CD8-positive, alpha-beta memory T cell (primary cell): ENCODE measurements around the gene MRLN. TPM values are rescaled to one million over a fixed set of nuclear protein-coding genes. Genes with fewer than 3 reads are reported as not detected.
"Not testable (repeated sequence)": the region's sequence is repeated elsewhere in the genome, so short reads cannot be mapped to it uniquely, and the experiment has no call there.

Experiments
- CTCF ChIA-PET: fragments of 350-600 bp; sonication (Branson Sonifier 250); formaldehyde crosslinking; loops from one replicate; lab custom pipeline; 2021; ENCODE audit warnings: antibody characterized with exemption; lab: Charles Lee
- POLR2A ChIA-PET: fragments of 350-600 bp; sonication (Branson Sonifier 250); formaldehyde crosslinking; loops from one replicate; lab custom pipeline; 2021; ENCODE audit warnings: antibody characterized with exemption; lab: Charles Lee
- DNase-seq, 5 donors: peaks; one replicate each; pipeline versions ENCODE4 v3.0.0 to v3.0.0-alpha.2; 2020 to 2022; ENCODE audit warnings: mixed read lengths in 1 of 5
- H3K27ac ChIP-seq: one replicate; pipeline ENCODE4 v1.7.0; 2013; ENCODE audit warnings: low read depth, mild to moderate bottlenecking, low read length, moderate library complexity
- H3K27me3 ChIP-seq: 2 replicates; pipeline ENCODE4 v1.7.0; 2013; ENCODE audit warnings: low read length, mild to moderate bottlenecking; ENCODE audit not compliant: insufficient read depth, poor library complexity, severe bottlenecking
- H3K36me3 ChIP-seq: 2 replicates; pipeline ENCODE4 v1.7.0; 2013; ENCODE audit warnings: mild to moderate bottlenecking, low read length, moderate library complexity; ENCODE audit not compliant: insufficient read depth
- H3K4me1 ChIP-seq: 2 replicates; pipeline ENCODE4 v1.7.0; 2013; ENCODE audit warnings: mild to moderate bottlenecking, low read length, moderate library complexity; ENCODE audit not compliant: insufficient read depth
- H3K4me3 ChIP-seq: 2 replicates; pipeline ENCODE4 v1.7.0; 2013; ENCODE audit warnings: mild to moderate bottlenecking, low read length
- H3K9me3 ChIP-seq: 2 replicates; pipeline ENCODE4 v1.7.0; 2013; ENCODE audit warnings: mild to moderate bottlenecking, low read length
- H3K27ac Mint-ChIP-seq, 8 donors: one replicate each; pipeline ENCODE4 v1.8.0; 2020 to 2021; ENCODE audit warnings: mixed read lengths in 8 of 8, mild to moderate bottlenecking in 6 of 8, inconsistent platforms in 3 of 8, moderate library complexity in 3 of 8
- H3K27me3 Mint-ChIP-seq, 2 donors: one replicate each; pipeline ENCODE4 v1.8.0; 2020 to 2021; ENCODE audit warnings: mixed read lengths in 2 of 2, mild to moderate bottlenecking in 1 of 2, moderate library complexity in 1 of 2
- H3K36me3 Mint-ChIP-seq, 3 donors: one replicate each; pipeline ENCODE4 v1.8.0; 2020 to 2021; ENCODE audit warnings: mixed read lengths in 3 of 3, inconsistent platforms in 1 of 3, mild to moderate bottlenecking in 1 of 3
- H3K4me1 Mint-ChIP-seq, 3 donors: one replicate each; pipeline ENCODE4 v1.8.0; 2020 to 2021; ENCODE audit warnings: mixed read lengths in 3 of 3, inconsistent platforms in 1 of 3, mild to moderate bottlenecking in 1 of 3
- H3K4me3 Mint-ChIP-seq, 7 donors: one replicate each; pipeline ENCODE4 v1.8.0; 2020 to 2021; ENCODE audit warnings: mixed read lengths in 7 of 7, mild to moderate bottlenecking in 6 of 7, moderate library complexity in 4 of 7, inconsistent platforms in 2 of 7
- H3K9me3 Mint-ChIP-seq, 5 donors: one replicate each; pipeline ENCODE4 v1.8.0; 2020 to 2022; ENCODE audit warnings: mixed read lengths in 5 of 5, mild to moderate bottlenecking in 3 of 5, moderate library complexity in 2 of 5, inconsistent platforms in 1 of 5
- polyA plus RNA-seq: library from polyadenylated mRNA; unstranded; fragments of 300-500 nt; fragmentation: Illumina TruSeq; gene quantifications from one replicate; pipeline ENCODE4 v1.2.3, GENCODE V29; 2021
- total RNA-seq, 2 experiments: library from RNA; stranded (reverse); gene quantifications; one replicate each; pipeline ENCODE4 v1.2.3, GENCODE V29; 2021

MRLN gene
- not detected for total RNA-seq
- not detected for polyA plus RNA-seq

GRCh38 chr10:59753267-59753666 lies at the start of gene MRLN:
Gene MRLN (minus strand): TSS chr10:59753455.
- Histone ChIP-seq H3K9me3 (no peaks in the 10 kb centered on the region), H3K4me1 (no peaks in the 10 kb centered on the region), H3K27me3 (no peaks in the 10 kb centered on the region), H3K4me3 (no peak within 1 kb of the TSS), H3K27ac (no peak within 1 kb of the TSS), H3K36me3 (no peaks in the 10 kb centered on the region)
- ChIA-PET CTCF (no interaction called here), POLR2A (no interaction called here)
- H3K9me3 Mint-ChIP-seq = no peaks in the 10 kb centered on the region
- no peaks in the 10 kb centered on the region for H3K4me1 Mint-ChIP-seq
- DNase-seq = no peak
- no peaks in the 10 kb centered on the region for H3K36me3 Mint-ChIP-seq
- no peak within 1 kb of the TSS for H3K4me3 Mint-ChIP-seq
- no peak within 1 kb of the TSS for H3K27ac Mint-ChIP-seq
- peaks cover 0 to 23% of the 10 kb centered on the region in 2 donors for H3K27me3 Mint-ChIP-seq

- no peaks in the 10 kb centered on the region for H3K27me3 ChIP-seq
- CTCF ChIA-PET = no interaction called here
- H3K27ac ChIP-seq = no peak overlapping the region
- H3K36me3 ChIP-seq = peaks cover 31% of the 10 kb centered on the region
- Mint-ChIP-seq H3K9me3 (no peaks in the 10 kb centered on the region), H3K4me1 (no peaks in the 10 kb centered on the region), H3K27me3 (no peaks in the 10 kb centered on the region), H3K4me3 (no peak overlapping the region), H3K27ac (peak overlapping the region in 1 of 8 donors; percentile 5), H3K36me3 (peaks cover 22 to 86% (median 42%) of the 10 kb centered on the region in 3 donors)
- DNase-seq = no peak
- H3K4me1 ChIP-seq = no peaks in the 10 kb centered on the region
- H3K4me3 ChIP-seq = no peak overlapping the region
- POLR2A ChIA-PET = no interaction called here
- H3K9me3 ChIP-seq = no peaks in the 10 kb centered on the region
These were observed 47.9 kb upstream of the MRLN start for GRCh38 chr10:59801171-59801570.

GRCh38 chr10:59799421-59799820 lies 46.2 kb upstream of the MRLN start:
- ChIA-PET POLR2A (no interaction called here), CTCF (interaction anchor here (2.0 kb wide), 1 partner anchor 10 kb away, joined by 5 read pairs; no protein-coding TSS in a partner anchor)
- no peaks in the 10 kb centered on the region for H3K27me3 Mint-ChIP-seq
- no peak for DNase-seq
- no peak overlapping the region for H3K27ac Mint-ChIP-seq
- H3K9me3 Mint-ChIP-seq = no peaks in the 10 kb centered on the region
- no peaks in the 10 kb centered on the region for H3K4me1 Mint-ChIP-seq
- H3K4me1 ChIP-seq = no peaks in the 10 kb centered on the region
- no peaks in the 10 kb centered on the region for H3K9me3 ChIP-seq
- no peak overlapping the region for H3K4me3 Mint-ChIP-seq
- no peaks in the 10 kb centered on the region for H3K27me3 ChIP-seq
- no peak overlapping the region for H3K4me3 ChIP-seq
- peaks cover 26% of the 10 kb centered on the region for H3K36me3 ChIP-seq
- H3K36me3 Mint-ChIP-seq = peaks cover 32 to 86% (median 34%) of the 10 kb centered on the region in 3 donors
- H3K27ac ChIP-seq = no peak overlapping the region

GRCh38 chr10:59793919-59794318 lies 40.7 kb upstream of the MRLN start:
- CTCF ChIA-PET = no interaction called here

GRCh38 chr10:59792812-59793211 lies 39.6 kb upstream of the MRLN start:
- Histone ChIP-seq H3K4me1 (no peaks in the 10 kb centered on the region), H3K36me3 (peaks cover 33% of the 10 kb centered on the region), H3K27ac (no peak overlapping the region), H3K4me3 (no peak overlapping the region), H3K27me3 (no peaks in the 10 kb centered on the region), H3K9me3 (no peaks in the 10 kb centered on the region)
- H3K4me1 Mint-ChIP-seq = no peaks in the 10 kb centered on the region
- peaks cover 33 to 87% (median 38%) of the 10 kb centered on the region in 3 donors for H3K36me3 Mint-ChIP-seq
- POLR2A ChIA-PET = no interaction called here
- no peak for DNase-seq
- H3K27me3 Mint-ChIP-seq = no peaks in the 10 kb centered on the region
- H3K9me3 Mint-ChIP-seq = no peaks in the 10 kb centered on the region
- CTCF ChIA-PET = no interaction called here
- H3K4me3 Mint-ChIP-seq = no peak overlapping the region
- no peak overlapping the region for H3K27ac Mint-ChIP-seq

More at GRCh38 chr10:59793919-59794318, 40.7 kb upstream of the MRLN start:
- peaks cover 36% of the 10 kb centered on the region for H3K36me3 ChIP-seq
- H3K27ac ChIP-seq = no peak overlapping the region
- Mint-ChIP-seq H3K36me3 (peaks cover 38 to 87% (median 38%) of the 10 kb centered on the region in 3 donors), H3K9me3 (no peaks in the 10 kb centered on the region), H3K4me3 (no peak overlapping the region), H3K27me3 (no peaks in the 10 kb centered on the region), H3K4me1 (no peaks in the 10 kb centered on the region), H3K27ac (peak overlapping the region in 1 of 8 donors; percentile 54)
- no peaks in the 10 kb centered on the region for H3K27me3 ChIP-seq
- POLR2A ChIA-PET = no interaction called here
- no peak for DNase-seq
- no peak overlapping the region for H3K4me3 ChIP-seq
- no peaks in the 10 kb centered on the region for H3K4me1 ChIP-seq
- H3K9me3 ChIP-seq = no peaks in the 10 kb centered on the region

- DNase-seq = no peak
- H3K4me3 ChIP-seq = no peak overlapping the region
- H3K4me1 ChIP-seq = no peaks in the 10 kb centered on the region
- H3K36me3 ChIP-seq = peaks cover 31% of the 10 kb centered on the region
- no peaks in the 10 kb centered on the region for H3K27me3 ChIP-seq
- Mint-ChIP-seq H3K36me3 (peaks cover 28 to 79% (median 31%) of the 10 kb centered on the region in 3 donors), H3K27ac (no peak overlapping the region), H3K9me3 (no peaks in the 10 kb centered on the region), H3K4me1 (no peaks in the 10 kb centered on the region), H3K27me3 (no peaks in the 10 kb centered on the region), H3K4me3 (no peak overlapping the region)
- H3K9me3 ChIP-seq = no peaks in the 10 kb centered on the region
- CTCF ChIA-PET = no interaction called here
- POLR2A ChIA-PET = no interaction called here
- no peak overlapping the region for H3K27ac ChIP-seq
These were observed 38.3 kb upstream of the MRLN start for GRCh38 chr10:59791601-59792000.

- peaks cover 26% of the 10 kb centered on the region for H3K36me3 ChIP-seq
- H3K9me3 Mint-ChIP-seq, DNase-seq, H3K4me1 Mint-ChIP-seq, CTCF ChIA-PET, H3K4me3 ChIP-seq, H3K27me3 ChIP-seq, H3K4me1 ChIP-seq, H3K27ac ChIP-seq, H3K9me3 ChIP-seq, H3K27me3 Mint-ChIP-seq, H3K27ac Mint-ChIP-seq, POLR2A ChIA-PET: not testable (repeated sequence)
- Mint-ChIP-seq H3K4me3 (peak overlapping the region in 1 of 7 donors; percentile 23), H3K36me3 (peaks cover 26 to 65% (median 26%) of the 10 kb centered on the region in 3 donors)
These were observed 36.8 kb upstream of the MRLN start for GRCh38 chr10:59790080-59790479.

GRCh38 chr10:59788914-59789313 lies 35.7 kb upstream of the MRLN start:
- peaks cover 16 to 54% (median 22%) of the 10 kb centered on the region in 3 donors for H3K36me3 Mint-ChIP-seq
- H3K27ac ChIP-seq, H3K4me3 ChIP-seq, POLR2A ChIA-PET, CTCF ChIA-PET, H3K27me3 Mint-ChIP-seq, DNase-seq, H3K4me1 Mint-ChIP-seq, H3K4me1 ChIP-seq, H3K4me3 Mint-ChIP-seq, H3K9me3 ChIP-seq, H3K27me3 ChIP-seq, H3K27ac Mint-ChIP-seq: not testable (repeated sequence)
- H3K9me3 Mint-ChIP-seq = peaks cover 0 to 11% (median 4%) of the 10 kb centered on the region in 5 donors
- peaks cover 15% of the 10 kb centered on the region for H3K36me3 ChIP-seq
